B cell (primary cell): ENCODE data around the gene KMT2A. TPM values are rescaled to one million over a fixed set of nuclear protein-coding genes. Genes with fewer than 3 reads are reported as not detected.

Experiments
- ATAC-seq: fragments of 200-7000 bp; cut with Tn5 transposase; one replicate; pipeline ENCODE4 v1.10.0; 2021; ENCODE audit warnings: low read depth, mild to moderate bottlenecking, moderate number of reproducible peaks, moderate library complexity
- CTCF ChIA-PET: fragments of 350-600 bp; sonication (Branson Sonifier 250); formaldehyde crosslinking; loops from one replicate; lab custom pipeline; 2021; ENCODE audit warnings: antibody characterized with exemption, inconsistent platforms; lab: Charles Lee
- POLR2A ChIA-PET: fragments of 350-600 bp; sonication (Branson Sonifier 250); formaldehyde crosslinking; loops from one replicate; lab custom pipeline; 2021; ENCODE audit warnings: antibody characterized with exemption; lab: Charles Lee
- DNase-seq: peaks from one replicate; pipeline ENCODE4 v3.0.0; 2013
- H2AFZ ChIP-seq: 2 replicates; pipeline ENCODE4 v1.6.1; 2012; ENCODE audit warnings: mild to moderate bottlenecking, low read depth, low read length; ENCODE audit not compliant: insufficient read depth, poor library complexity, severe bottlenecking
- H3K27ac ChIP-seq, 2 donors: 1 replicate in 1 of 2; 2 replicates in 1 of 2; pipeline ENCODE4 v1.5.1; 2012 to 2013; ENCODE audit warnings: low read length in 2 of 2, mild to moderate bottlenecking in 2 of 2, moderate library complexity in 1 of 2
- H3K27me3 ChIP-seq, 4 experiments: fragments of 200-600 bp in 1 of 4; sonication (generic) in 1 of 4; replicated peaks in 1 of 4; 1 replicate in 2 of 4; 2 replicates in 2 of 4; pipeline versions ENCODE4 v1.6.1 to v1.7.0; 2013 to 2016; ENCODE audit warnings: low read length in 3 of 4, mild to moderate bottlenecking in 2 of 4, mixed read lengths in 1 of 4, moderate library complexity in 1 of 4; ENCODE audit not compliant: insufficient read depth in 4 of 4, control insufficient read depth in 3 of 4; ENCODE audit errors: control extremely low read depth in 1 of 4
- H3K36me3 ChIP-seq, 2 experiments: replicated peaks in 1 of 2; 1 replicate in 1 of 2; 2 replicates in 1 of 2; pipeline versions ENCODE4 v1.6.1 to v1.7.1; 2013; ENCODE audit warnings: low read length in 1 of 2; ENCODE audit not compliant: insufficient read depth in 2 of 2, control insufficient read depth in 1 of 2; ENCODE audit errors: control extremely low read depth in 1 of 2, extremely low read depth in 1 of 2
- H3K4me1 ChIP-seq, 2 donors: fragments of 200-600 bp in 1 of 2; sonication (generic) in 1 of 2; 1 replicate in 1 of 2; 2 replicates in 1 of 2; pipeline versions ENCODE4 v1.5.1 to v1.6.1; 2013 to 2017; ENCODE audit warnings: low read length in 2 of 2; ENCODE audit not compliant: control insufficient read depth in 2 of 2, insufficient read depth in 2 of 2
- H3K4me2 ChIP-seq: replicated peaks from 2 replicates; pipeline ENCODE3; 2012; ENCODE audit warnings: mild to moderate bottlenecking, low read depth, low read length; ENCODE audit not compliant: poor library complexity, severe bottlenecking
- H3K4me3 ChIP-seq, 5 experiments: fragments of 200-600 bp in 1 of 5; sonication (generic) in 1 of 5; 1 replicate in 3 of 5; 2 replicates in 2 of 5; pipeline versions ENCODE4 v1.5.1 to v1.7.0; 2011 to 2016; ENCODE audit warnings: low read length in 4 of 5, mild to moderate bottlenecking in 4 of 5, low read depth in 2 of 5, control low read depth in 1 of 5, moderate library complexity in 1 of 5; ENCODE audit not compliant: insufficient read depth in 1 of 5; ENCODE audit errors: control extremely low read depth in 1 of 5, extremely low read depth in 1 of 5
- H3K79me2 ChIP-seq: fragments of 200-600 bp; sonication (generic); one replicate; pipeline ENCODE4 v1.6.0; 2016; ENCODE audit warnings: low read length; ENCODE audit not compliant: control insufficient read depth, insufficient read depth
- H3K9ac ChIP-seq: fragments of 200-600 bp; sonication (generic); 2 replicates; pipeline ENCODE4 v1.6.1; 2017; ENCODE audit warnings: mild to moderate bottlenecking, low read length, moderate library complexity
- H3K9me3 ChIP-seq, 3 donors: one replicate each; pipeline versions ENCODE4 v1.6.1 to v1.7.1; 2013; ENCODE audit warnings: low read length in 2 of 3; ENCODE audit not compliant: control insufficient read depth in 2 of 3, insufficient read depth in 1 of 3; ENCODE audit errors: control extremely low read depth in 1 of 3
- H4K20me1 ChIP-seq: 2 replicates; pipeline ENCODE4 v1.6.0; 2012; ENCODE audit warnings: mild to moderate bottlenecking, low read length; ENCODE audit not compliant: insufficient read depth, control insufficient read depth, poor library complexity, severe bottlenecking
- H3K27ac Mint-ChIP-seq: one replicate; pipeline ENCODE4 v1.8.0; 2021; ENCODE audit warnings: mixed read lengths
- H3K27me3 Mint-ChIP-seq: one replicate; pipeline ENCODE4 v1.8.0; 2021; ENCODE audit warnings: mixed read lengths
- H3K4me1 Mint-ChIP-seq: one replicate; pipeline ENCODE4 v1.8.0; 2021; ENCODE audit warnings: mixed read lengths
- H3K4me3 Mint-ChIP-seq: one replicate; pipeline ENCODE4 v1.8.0; 2021; ENCODE audit warnings: mixed read lengths
- H3K9me3 Mint-ChIP-seq: one replicate; pipeline ENCODE4 v1.8.0; 2022; ENCODE audit warnings: mixed read lengths; ENCODE audit not compliant: insufficient read depth
- EZH2 ChIP-seq: IDR thresholded peaks from 2 replicates; pipeline ENCODE4 v1.6.1; 2012; ENCODE audit warnings: borderline replicate concordance, low read depth, mild to moderate bottlenecking, moderate library complexity, low read length; ENCODE audit not compliant: insufficient read depth, poor library complexity, severe bottlenecking
- WGBS: methylation state at CpG from one replicate; pipeline ENCODE4 v1.1.5; 2013; ENCODE audit warnings: missing lambda C conversion rate; ENCODE audit not compliant: insufficient coverage; 5-methylcytosine and 5-hydroxymethylcytosine counted together
- intact Hi-C: fragments of 100-400 bp; cut with micrococcal nuclease; formaldehyde crosslinking; loops from one replicate; pipeline ENCODE4 v1.10.0; 2022
- polyA plus RNA-seq: library from polyadenylated mRNA; depleted of rRNA; stranded (reverse); fragments of >200 nt; gene quantifications from 2 replicates; pipeline ENCODE4 v1.2.3, GENCODE V29; 2012
- total RNA-seq, 2 donors: library from RNA; stranded (reverse); fragments of 120-200 nt in 1 of 2; gene quantifications; 1 replicate in 1 of 2; 2 replicates in 1 of 2; pipeline versions ENCODE4 v1.2.3 to v1.2.4, GENCODE V29; 2013 to 2022
- TF ChIP-seq, protein P1 (sequence below): fragments of 200-600 bp; IDR thresholded peaks from one replicate; pipeline ENCODE4 v1.8.0; 2022; ENCODE audit warnings: antibody characterized with exemption, mild to moderate bottlenecking

KMT2A gene
- total and polyA plus RNA-seq, 2 donors (not counting 1 experiment from before 2014, with no cell fraction given): 32.1 to 175 TPM

DNA sequence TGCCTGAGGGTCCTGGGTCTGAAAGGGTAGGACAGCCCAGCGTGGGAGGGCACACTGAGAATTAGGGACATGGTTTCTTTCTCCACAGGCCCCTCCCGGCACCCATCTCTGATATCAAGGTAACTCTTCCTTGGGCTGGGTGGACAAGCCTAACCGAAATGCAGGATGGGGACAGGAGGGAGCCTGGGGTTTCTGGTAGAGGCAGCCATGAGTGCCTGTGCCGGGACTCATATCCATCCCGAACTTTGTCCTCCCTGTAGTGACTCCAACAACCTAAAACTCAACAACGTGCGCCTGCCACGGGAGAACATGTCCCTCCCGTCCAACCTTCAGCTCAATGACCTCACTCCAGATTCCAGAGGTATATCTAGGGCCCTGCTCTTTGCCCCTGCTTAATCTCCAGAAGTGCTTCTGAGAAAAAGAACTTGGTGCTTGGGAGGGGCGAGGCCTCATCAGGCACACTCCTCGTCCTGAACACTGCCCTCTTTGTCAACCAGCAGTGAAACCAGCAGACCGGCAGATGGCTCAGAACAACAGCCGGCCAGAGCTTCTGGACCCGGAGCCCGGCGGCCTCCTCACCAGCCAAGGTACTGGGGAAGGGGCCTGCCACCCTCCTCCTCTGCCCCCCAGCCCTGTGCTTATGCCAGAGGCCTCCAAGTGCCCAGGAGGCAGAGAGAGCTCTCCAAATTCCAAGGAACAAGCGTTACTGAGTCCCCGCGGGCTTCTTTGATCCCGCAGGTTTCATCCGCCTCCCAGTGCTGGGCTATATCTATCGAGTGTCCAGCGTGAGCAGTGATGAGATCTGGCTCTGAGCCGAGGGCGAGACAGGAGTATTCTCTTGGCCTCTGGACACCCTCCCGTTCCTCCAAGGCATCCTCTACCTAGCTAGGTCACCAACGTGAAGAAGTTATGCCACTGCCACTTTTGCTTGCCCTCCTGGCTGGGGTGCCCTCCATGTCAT lies 97.8 kb downstream of the KMT2A start:
- Histone ChIP-seq H3K9ac (no peak overlapping the region), H3K36me3 (no peaks in the 10 kb centered on the region), H4K20me1 (no peaks in the 10 kb centered on the region), H2AFZ (no peak overlapping the region), H3K4me3 (no peak overlapping the region), H3K4me1 (peaks cover 14 to 21% of the 10 kb centered on the region in 2 donors), H3K79me2 (no peaks in the 10 kb centered on the region), H3K27me3 (no peaks in the 10 kb centered on the region), H3K27ac (no peak overlapping the region), H3K4me2 (no peak overlapping the region), H3K9me3 (no peaks in the 10 kb centered on the region)
- no peaks in the 10 kb centered on the region for H3K9me3 Mint-ChIP-seq
- H3K4me1 Mint-ChIP-seq: peaks cover 18% of the 10 kb centered on the region
- H3K27ac Mint-ChIP-seq: no peak overlapping the region
- H3K4me3 Mint-ChIP-seq: peak overlapping the region; percentile 19
- ATAC-seq (no peak), DNase-seq (no peak)
- 93% methylated on average over 24 of the region's 27 CpGs for WGBS
- ChIA-PET CTCF (no interaction called here), POLR2A (interaction anchor here (0.7 kb wide), 1 partner anchor 9 kb away, joined by 3 read pairs; no protein-coding TSS in a partner anchor)
- no peak for TF ChIP-seq EZH2
- TF ChIP-seq, protein P1, sequence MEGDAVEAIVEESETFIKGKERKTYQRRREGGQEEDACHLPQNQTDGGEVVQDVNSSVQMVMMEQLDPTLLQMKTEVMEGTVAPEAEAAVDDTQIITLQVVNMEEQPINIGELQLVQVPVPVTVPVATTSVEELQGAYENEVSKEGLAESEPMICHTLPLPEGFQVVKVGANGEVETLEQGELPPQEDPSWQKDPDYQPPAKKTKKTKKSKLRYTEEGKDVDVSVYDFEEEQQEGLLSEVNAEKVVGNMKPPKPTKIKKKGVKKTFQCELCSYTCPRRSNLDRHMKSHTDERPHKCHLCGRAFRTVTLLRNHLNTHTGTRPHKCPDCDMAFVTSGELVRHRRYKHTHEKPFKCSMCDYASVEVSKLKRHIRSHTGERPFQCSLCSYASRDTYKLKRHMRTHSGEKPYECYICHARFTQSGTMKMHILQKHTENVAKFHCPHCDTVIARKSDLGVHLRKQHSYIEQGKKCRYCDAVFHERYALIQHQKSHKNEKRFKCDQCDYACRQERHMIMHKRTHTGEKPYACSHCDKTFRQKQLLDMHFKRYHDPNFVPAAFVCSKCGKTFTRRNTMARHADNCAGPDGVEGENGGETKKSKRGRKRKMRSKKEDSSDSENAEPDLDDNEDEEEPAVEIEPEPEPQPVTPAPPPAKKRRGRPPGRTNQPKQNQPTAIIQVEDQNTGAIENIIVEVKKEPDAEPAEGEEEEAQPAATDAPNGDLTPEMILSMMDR: no peak
- intact Hi-C loops: no loop called here
- no peaks in the 10 kb centered on the region for H3K27me3 Mint-ChIP-seq

- H3K4me2 ChIP-seq: no peak overlapping the region
- peaks cover 7 to 11% of the 10 kb centered on the region in 2 donors for H3K4me1 ChIP-seq
- no peak for DNase-seq
- no peaks in the 10 kb centered on the region for H3K36me3 ChIP-seq
- no peak overlapping the region for H3K9ac ChIP-seq
- H3K9me3 Mint-ChIP-seq: no peaks in the 10 kb centered on the region
- H3K4me3 ChIP-seq: no peak overlapping the region
- H3K27ac ChIP-seq: no peak overlapping the region
- 87% methylated on average over 8 of the region's 9 CpGs for WGBS
- intact Hi-C loops: no loop called here
- H2AFZ ChIP-seq: no peak overlapping the region
- H3K4me1 Mint-ChIP-seq: peaks cover 10% of the 10 kb centered on the region
- no peaks in the 10 kb centered on the region for H3K9me3 ChIP-seq
- CTCF ChIA-PET: no interaction called here
- POLR2A ChIA-PET: no interaction called here
- H4K20me1 ChIP-seq: no peaks in the 10 kb centered on the region
- H3K79me2 ChIP-seq: no peaks in the 10 kb centered on the region
- H3K4me3 Mint-ChIP-seq: no peak overlapping the region
- no peak overlapping the region for H3K27ac Mint-ChIP-seq
- H3K27me3 ChIP-seq: no peaks in the 10 kb centered on the region
- ATAC-seq: no peak
- TF ChIP-seq EZH2: no peak
- TF ChIP-seq, protein P1: no peak
- no peaks in the 10 kb centered on the region for H3K27me3 Mint-ChIP-seq
These were observed 99.0 kb downstream of the KMT2A start for GRCh38 chr11:118535261-118535660.
